ENCODE results near the gene NFATC2.

DNA sequence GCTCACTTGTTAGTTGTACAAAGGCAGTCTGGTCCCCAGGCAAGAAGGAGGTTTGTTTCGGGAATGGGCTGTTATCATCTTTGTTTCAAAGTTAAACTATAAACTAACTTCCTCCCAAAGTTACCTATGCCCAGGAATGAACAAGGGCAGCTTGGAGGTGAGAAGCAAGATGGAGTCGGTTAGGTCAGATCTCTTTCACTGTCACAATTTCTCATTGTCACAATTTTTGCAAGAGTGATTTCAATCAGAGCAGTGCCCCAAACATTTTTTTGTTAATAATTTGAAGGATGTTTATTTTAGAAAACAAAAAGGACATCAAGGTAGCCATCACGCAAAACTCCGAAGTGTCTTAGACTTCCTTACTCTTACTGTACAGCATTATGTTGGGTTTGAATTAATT, 170.8 kb downstream of the NFATC2 start:
- TF ChIP-seq ELF4 (IDR thresholded peaks at IDR 0.05) = no peak
- TF ChIP-seq ARNT (IDR thresholded peaks at IDR 0.05) = no peak
- TF ChIP-seq HDGF (IDR thresholded peaks at IDR 0.05; ENCODE audit: borderline replicate concordance) = no peak
- TF ChIP-seq SP1 (IDR thresholded peaks at IDR 0.05) = no peak
- TF ChIP-seq TARDBP (IDR thresholded peaks at IDR 0.05) = no peak
- TF ChIP-seq FOXM1 (IDR thresholded peaks at IDR 0.05; ENCODE audit: borderline replicate concordance) = no peak
- TF ChIP-seq SUZ12 (IDR thresholded peaks at IDR 0.05) = no peak
